SK-N-SH treated with all-trans-retinoic acid at 6 μM for 48 hours (cell line): Measurements from ENCODE around the gene CERT1.

Source experiments
- ATAC-seq: fragments of 200-7000 bp; cut with Tn5 transposase; 3 replicates; pipeline ENCODE4 v1.9.1; 2020; ENCODE audit warnings: mild to moderate bottlenecking, moderate library complexity
- ARNTL ChIP-seq: fragments of 450-650 bp; formaldehyde crosslinking; IDR thresholded peaks from 2 replicates; pipeline ENCODE4 v1.5.0; 2020; ENCODE audit warnings: low read depth, mild to moderate bottlenecking, moderate library complexity, borderline replicate concordance
- BACH2 ChIP-seq: fragments of 250-450 bp; sonication (Bioruptor Pico); IDR thresholded peaks from 2 replicates; pipeline ENCODE4 v1.9.0; 2021; ENCODE audit warnings: mild to moderate bottlenecking, borderline replicate concordance
- CREB5 ChIP-seq: fragments of 250-450 bp; sonication (Bioruptor Pico); IDR thresholded peaks from 2 replicates; pipeline ENCODE4 v1.5.1; 2020; ENCODE audit warnings: low read depth, mild to moderate bottlenecking, moderate library complexity
- CSDC2 ChIP-seq: fragments of 250-450 bp; sonication (Bioruptor Pico); IDR thresholded peaks from 2 replicates; pipeline ENCODE4 v1.5.0; 2020; ENCODE audit warnings: mild to moderate bottlenecking, moderate library complexity
- GLIS3 ChIP-seq: fragments of 250-450 bp; sonication (Bioruptor Pico); IDR thresholded peaks from 2 replicates; pipeline ENCODE4 v1.5.0; 2020; ENCODE audit warnings: mild to moderate bottlenecking, moderate library complexity
- ISL1 ChIP-seq: fragments of 250-450 bp; sonication (Bioruptor Pico); IDR thresholded peaks from 2 replicates; pipeline ENCODE4 v2.1.2; 2022; ENCODE audit warnings: mild to moderate bottlenecking, moderate library complexity
- OSR1 ChIP-seq: fragments of 250-450 bp; sonication (Bioruptor Pico); IDR thresholded peaks from 2 replicates; pipeline ENCODE4 v1.8.0; 2022; ENCODE audit warnings: moderate library complexity, mild to moderate bottlenecking, inconsistent platforms
- PATZ1 ChIP-seq: fragments of 250-450 bp; sonication (Bioruptor Pico); IDR thresholded peaks from 2 replicates; pipeline ENCODE4 v1.8.0; 2020; ENCODE audit warnings: mild to moderate bottlenecking, moderate library complexity, borderline replicate concordance
- POU6F1 ChIP-seq: fragments of 250-450 bp; sonication (Bioruptor Pico); IDR thresholded peaks from 2 replicates; pipeline ENCODE4 v1.8.0; 2021; ENCODE audit warnings: low read depth, mild to moderate bottlenecking, moderate library complexity, borderline replicate concordance
- PPARA ChIP-seq: fragments of 250-450 bp; sonication (Bioruptor Pico); IDR thresholded peaks from 2 replicates; pipeline ENCODE4 v1.5.0; 2020; ENCODE audit warnings: mild to moderate bottlenecking, borderline replicate concordance
- RARB ChIP-seq: fragments of 250-450 bp; sonication (Bioruptor Pico); IDR thresholded peaks from 2 replicates; pipeline ENCODE4 v1.8.0; 2021; ENCODE audit warnings: mild to moderate bottlenecking, moderate library complexity
- SNAI2 ChIP-seq: fragments of 250-450 bp; sonication (Bioruptor Pico); IDR thresholded peaks from 2 replicates; pipeline ENCODE4 v1.5.0; 2020; ENCODE audit warnings: mild to moderate bottlenecking, moderate library complexity
- TCF4 ChIP-seq: fragments of 250-450 bp; sonication (Bioruptor Pico); IDR thresholded peaks from 2 replicates; pipeline ENCODE4 v1.8.0; 2021; ENCODE audit warnings: mild to moderate bottlenecking, moderate library complexity, borderline replicate concordance
- TOX ChIP-seq: fragments of 250-450 bp; sonication (Bioruptor Pico); IDR thresholded peaks from 2 replicates; pipeline ENCODE4 v1.8.0; 2021; ENCODE audit warnings: mild to moderate bottlenecking, moderate library complexity, borderline replicate concordance
- ZC3H10 ChIP-seq: fragments of 250-450 bp; sonication (Bioruptor Pico); IDR thresholded peaks from 2 replicates; pipeline ENCODE4 v1.5.1; 2021; ENCODE audit warnings: mild to moderate bottlenecking, moderate library complexity
- ZFP30 ChIP-seq: fragments of 450-650 bp; formaldehyde crosslinking; IDR thresholded peaks from 2 replicates; pipeline ENCODE4 v1.5.0; 2022; ENCODE audit warnings: mild to moderate bottlenecking, moderate library complexity
- ZNF565 ChIP-seq: fragments of 450-650 bp; formaldehyde crosslinking; conservative IDR thresholded peaks from 2 replicates; pipeline ENCODE4 v1.5.0; 2020; ENCODE audit warnings: low read depth, mild to moderate bottlenecking, moderate library complexity
- ZNF70 ChIP-seq: fragments of 450-650 bp; formaldehyde crosslinking; IDR thresholded peaks from 2 replicates; pipeline ENCODE4 v1.5.0; 2020; ENCODE audit warnings: mild to moderate bottlenecking, moderate library complexity
- TF ChIP-seq, protein P1 (sequence below): fragments of 250-450 bp; sonication (Bioruptor Pico); IDR thresholded peaks from 2 replicates; pipeline ENCODE4 v1.5.0; 2020; ENCODE audit warnings: mild to moderate bottlenecking, moderate library complexity

The CERT1 gene

DNA sequence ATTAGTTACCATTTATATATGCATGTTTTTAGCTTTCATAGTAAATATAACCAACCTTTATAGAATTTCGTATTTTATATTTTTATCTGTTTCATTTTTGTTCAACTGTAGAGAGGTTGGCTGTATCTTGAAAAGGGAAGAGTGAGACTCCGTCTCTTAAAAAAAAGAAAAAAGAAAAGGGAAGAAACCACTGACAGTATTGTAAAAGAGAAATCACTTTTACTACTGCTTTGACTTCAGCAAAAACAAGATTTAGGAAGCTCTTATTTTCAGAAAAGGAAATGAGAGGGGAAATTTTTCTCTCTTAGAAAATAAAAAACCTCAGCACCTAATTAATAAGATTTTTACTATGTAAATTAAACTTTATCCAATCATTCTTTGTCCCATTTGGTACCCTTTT is 14.6 kb upstream of the CERT1 start:
- no peak for ATAC-seq
- TF ChIP-seq PATZ1 (CRISPR knock-in tag) (no peak), OSR1 (no peak), GLIS3 (CRISPR knock-in tag) (no peak), ISL1 (CRISPR knock-in tag) (no peak), ZNF70 (CRISPR knock-in tag) (no peak), TOX (CRISPR knock-in tag) (no peak), PPARA (no peak), ARNTL (CRISPR knock-in tag) (no peak), ZC3H10 (CRISPR knock-in tag) (no peak), CREB5 (CRISPR knock-in tag) (no peak), CSDC2 (CRISPR knock-in tag) (no peak), POU6F1 (CRISPR knock-in tag) (no peak), SNAI2 (CRISPR knock-in tag) (no peak), BACH2 (no peak)

DNA sequence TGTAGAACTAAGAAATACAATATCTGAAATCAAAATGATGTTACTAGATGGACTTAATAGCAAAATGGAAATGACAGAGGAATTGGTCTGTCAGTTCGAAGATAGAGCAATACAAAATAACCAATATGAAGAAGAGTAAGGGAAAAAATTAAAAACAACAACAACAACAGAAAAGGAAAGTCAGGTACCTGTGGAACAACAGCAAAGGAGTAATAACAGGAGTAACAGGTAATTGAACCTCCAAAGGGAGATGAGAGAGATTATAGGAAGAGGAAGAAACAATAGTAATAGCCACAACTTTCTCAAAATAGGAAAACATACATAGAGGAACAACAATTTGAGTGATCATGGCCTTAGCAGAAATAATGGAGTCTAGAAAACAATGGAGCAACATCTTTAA is 13.9 kb upstream of the CERT1 start:
- no peak for ATAC-seq
- TF ChIP-seq RARB (CRISPR knock-in tag) (no peak), PATZ1 (CRISPR knock-in tag) (no peak), ARNTL (CRISPR knock-in tag) (no peak), TCF4 (no peak), TOX (CRISPR knock-in tag) (no peak), ISL1 (CRISPR knock-in tag) (no peak), CREB5 (CRISPR knock-in tag) (no peak)

- TF ChIP-seq PPARA = no peak
- no peak for TF ChIP-seq TOX (CRISPR knock-in tag)
- TF ChIP-seq ISL1 (CRISPR knock-in tag) = no peak
- TF ChIP-seq, protein P1, sequence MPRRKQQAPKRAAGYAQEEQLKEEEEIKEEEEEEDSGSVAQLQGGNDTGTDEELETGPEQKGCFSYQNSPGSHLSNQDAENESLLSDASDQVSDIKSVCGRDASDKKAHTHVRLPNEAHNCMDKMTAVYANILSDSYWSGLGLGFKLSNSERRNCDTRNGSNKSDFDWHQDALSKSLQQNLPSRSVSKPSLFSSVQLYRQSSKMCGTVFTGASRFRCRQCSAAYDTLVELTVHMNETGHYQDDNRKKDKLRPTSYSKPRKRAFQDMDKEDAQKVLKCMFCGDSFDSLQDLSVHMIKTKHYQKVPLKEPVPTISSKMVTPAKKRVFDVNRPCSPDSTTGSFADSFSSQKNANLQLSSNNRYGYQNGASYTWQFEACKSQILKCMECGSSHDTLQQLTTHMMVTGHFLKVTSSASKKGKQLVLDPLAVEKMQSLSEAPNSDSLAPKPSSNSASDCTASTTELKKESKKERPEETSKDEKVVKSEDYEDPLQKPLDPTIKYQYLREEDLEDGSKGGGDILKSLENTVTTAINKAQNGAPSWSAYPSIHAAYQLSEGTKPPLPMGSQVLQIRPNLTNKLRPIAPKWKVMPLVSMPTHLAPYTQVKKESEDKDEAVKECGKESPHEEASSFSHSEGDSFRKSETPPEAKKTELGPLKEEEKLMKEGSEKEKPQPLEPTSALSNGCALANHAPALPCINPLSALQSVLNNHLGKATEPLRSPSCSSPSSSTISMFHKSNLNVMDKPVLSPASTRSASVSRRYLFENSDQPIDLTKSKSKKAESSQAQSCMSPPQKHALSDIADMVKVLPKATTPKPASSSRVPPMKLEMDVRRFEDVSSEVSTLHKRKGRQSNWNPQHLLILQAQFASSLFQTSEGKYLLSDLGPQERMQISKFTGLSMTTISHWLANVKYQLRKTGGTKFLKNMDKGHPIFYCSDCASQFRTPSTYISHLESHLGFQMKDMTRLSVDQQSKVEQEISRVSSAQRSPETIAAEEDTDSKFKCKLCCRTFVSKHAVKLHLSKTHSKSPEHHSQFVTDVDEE = no peak
- no peak for ATAC-seq
Measured at GRCh38 chr5:75524591-75524990, 13.2 kb upstream of the CERT1 start.

- no peak for ATAC-seq
- TF ChIP-seq ZC3H10 (CRISPR knock-in tag) = no peak
- no peak for TF ChIP-seq ZFP30 (CRISPR knock-in tag)
- TF ChIP-seq OSR1 = no peak
- no peak for TF ChIP-seq ARNTL (CRISPR knock-in tag)
- TF ChIP-seq PATZ1 (CRISPR knock-in tag) = no peak
- TF ChIP-seq TOX (CRISPR knock-in tag) = no peak
- TF ChIP-seq ISL1 (CRISPR knock-in tag) = no peak
- TF ChIP-seq CSDC2 (CRISPR knock-in tag) = no peak
- TF ChIP-seq, protein P1 = no peak
- no peak for TF ChIP-seq ZNF565 (CRISPR knock-in tag)
- no peak for TF ChIP-seq SNAI2 (CRISPR knock-in tag)
Measured at GRCh38 chr5:75524071-75524470, 12.6 kb upstream of the CERT1 start.
